22Rv1 (cell line): ENCODE measurements around the gene CDKAL1.

Source experiments
- H3K27ac ChIP-seq: fragments of 450-650 bp; 2 replicates; pipeline ENCODE4 v1.5.1; 2017
- CTCF ChIP-seq: fragments of 450-650 bp; IDR thresholded peaks from 2 replicates; pipeline ENCODE4 v1.5.1; 2017; ENCODE audit warnings: mild to moderate bottlenecking
- ZFX ChIP-seq: fragments of 450-650 bp; IDR thresholded peaks from 2 replicates; pipeline ENCODE4 v1.6.1; 2017; ENCODE audit warnings: antibody characterized with exemption, borderline replicate concordance

The CDKAL1 gene

DNA sequence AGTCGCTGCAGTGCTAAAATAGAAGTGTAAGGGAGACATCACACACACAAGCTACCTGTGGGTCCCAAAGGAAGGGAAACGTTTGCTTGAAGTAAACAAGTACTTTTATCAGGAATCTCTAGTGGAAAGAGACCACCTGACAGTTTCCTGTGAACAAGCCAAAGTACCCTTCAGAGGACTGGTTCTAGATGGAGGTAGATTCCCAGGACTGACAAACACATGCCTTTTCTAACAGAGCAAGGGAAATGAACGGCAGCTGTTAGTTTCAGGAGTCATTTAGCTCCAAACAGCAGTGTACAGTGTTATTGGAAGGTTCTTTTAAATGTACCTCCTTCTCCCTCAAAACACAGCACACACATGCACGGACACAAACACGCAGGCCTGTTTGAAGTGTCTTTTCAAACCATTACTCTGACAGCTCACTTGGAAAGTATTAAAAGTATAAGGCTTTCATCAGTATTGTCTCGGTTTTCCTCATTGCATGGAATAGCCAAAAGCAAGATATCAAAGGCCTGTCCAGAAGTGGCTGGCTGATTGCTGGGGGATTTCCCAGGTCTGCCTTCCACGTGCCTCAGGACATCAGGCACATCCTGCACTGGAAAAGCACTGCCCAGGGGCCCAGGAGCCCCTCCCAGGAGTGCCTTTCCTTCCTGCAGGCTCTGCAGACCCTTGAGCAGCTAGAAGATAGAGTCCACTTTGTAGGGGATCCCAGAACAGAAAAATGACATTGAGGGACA lies 666.0 kb downstream of the CDKAL1 start:
- TF ChIP-seq ZFX (no peak), CTCF (no peak)
- no peak overlapping the region; the same call in 1 of the 2 replicates for H3K27ac ChIP-seq

DNA sequence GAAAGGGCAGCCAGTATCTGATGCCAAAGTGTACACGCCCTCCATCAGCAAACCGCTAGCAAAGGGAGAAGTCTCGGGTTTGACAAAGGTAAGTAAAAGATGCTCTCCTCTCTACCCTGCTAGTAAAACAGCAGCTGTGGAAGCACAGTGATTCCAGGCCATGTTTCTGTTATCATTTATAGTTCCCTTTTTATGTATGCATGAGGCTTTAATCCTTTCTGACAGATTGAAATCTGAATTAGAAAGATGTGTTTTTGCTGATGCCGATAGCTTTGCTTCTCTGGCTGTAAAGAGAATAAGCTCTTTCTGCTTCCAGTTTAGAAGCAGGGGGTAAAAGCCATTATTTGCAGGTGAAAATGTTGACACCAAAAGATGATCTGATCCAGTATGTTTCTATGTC lies 666.9 kb downstream of the CDKAL1 start:
- peak overlapping the region; percentile 40; the same call in 1 of the 2 replicates for H3K27ac ChIP-seq
- TF ChIP-seq CTCF = no peak
- TF ChIP-seq ZFX = no peak

- TF ChIP-seq ZFX (no peak), CTCF (no peak)
- peak overlapping the region; percentile 40; the same call in 1 of the 2 replicates for H3K27ac ChIP-seq
These were observed 667.5 kb downstream of the CDKAL1 start for GRCh38 chr6:21201637-21202350.

DNA sequence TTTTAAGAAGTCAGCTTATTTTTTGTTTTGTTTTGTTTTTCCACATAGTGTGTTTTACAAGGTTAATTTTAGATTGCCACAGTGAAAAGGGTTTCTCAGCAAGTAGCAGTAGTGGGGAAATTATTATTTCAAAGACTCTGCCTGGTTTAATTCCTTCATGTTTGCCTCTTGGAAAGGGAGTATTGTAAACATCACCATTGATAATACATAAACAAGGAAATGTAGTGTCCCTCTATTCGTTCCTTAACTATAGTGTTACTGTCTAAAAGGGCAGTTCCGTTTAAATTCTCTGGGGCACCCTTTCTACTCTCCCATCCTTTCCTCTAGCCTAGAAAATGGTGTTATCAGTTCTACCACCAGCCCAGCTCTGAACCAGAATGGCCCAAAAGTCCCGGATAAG lies 668.3 kb downstream of the CDKAL1 start:
- H3K27ac ChIP-seq = 0 out of 2 replicates have a peak overlapping the region, but pooled peaks have one; percentile 40
- TF ChIP-seq CTCF (no peak), ZFX (no peak)

GRCh38 chr6:21204951-21205350 lies 670.7 kb downstream of the CDKAL1 start:
- no peak for TF ChIP-seq ZFX
- TF ChIP-seq CTCF = no peak

GRCh38 chr6:21208081-21208795 lies 674.0 kb downstream of the CDKAL1 start:
- TF ChIP-seq ZFX (no peak), CTCF (no peak)
- H3K27ac ChIP-seq = no peak overlapping the region

More at GRCh38 chr6:21204951-21205350, 670.7 kb downstream of the CDKAL1 start:
- H3K27ac ChIP-seq = no peak overlapping the region
